ENCODE results near the gene ITFG1.
"Not testable (repeated sequence)": the region's sequence is repeated elsewhere in the genome, so short reads cannot be mapped to it uniquely, and the experiment has no call there.

ITFG1 gene

DNA sequence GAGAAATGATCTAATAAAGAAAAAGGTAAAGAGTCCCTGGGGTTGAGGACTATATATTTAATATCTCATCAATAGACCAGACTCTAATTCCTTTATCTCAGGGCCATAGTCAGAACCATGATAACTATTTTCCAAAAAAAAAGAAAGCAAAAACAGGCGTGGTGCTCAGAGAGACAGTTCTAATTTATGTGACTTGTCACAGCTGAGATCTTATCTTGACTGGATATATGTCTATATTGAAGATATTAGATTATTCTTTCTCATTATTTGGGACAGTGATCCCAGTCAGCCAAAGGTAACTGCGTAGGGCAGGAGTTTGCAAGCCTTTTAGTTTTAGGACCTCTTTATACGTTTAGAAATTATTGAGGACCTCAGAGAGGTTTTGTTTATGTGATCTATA, 52.4 kb downstream of the ITFG1 start:
- DNase-seq = no peak

DNA sequence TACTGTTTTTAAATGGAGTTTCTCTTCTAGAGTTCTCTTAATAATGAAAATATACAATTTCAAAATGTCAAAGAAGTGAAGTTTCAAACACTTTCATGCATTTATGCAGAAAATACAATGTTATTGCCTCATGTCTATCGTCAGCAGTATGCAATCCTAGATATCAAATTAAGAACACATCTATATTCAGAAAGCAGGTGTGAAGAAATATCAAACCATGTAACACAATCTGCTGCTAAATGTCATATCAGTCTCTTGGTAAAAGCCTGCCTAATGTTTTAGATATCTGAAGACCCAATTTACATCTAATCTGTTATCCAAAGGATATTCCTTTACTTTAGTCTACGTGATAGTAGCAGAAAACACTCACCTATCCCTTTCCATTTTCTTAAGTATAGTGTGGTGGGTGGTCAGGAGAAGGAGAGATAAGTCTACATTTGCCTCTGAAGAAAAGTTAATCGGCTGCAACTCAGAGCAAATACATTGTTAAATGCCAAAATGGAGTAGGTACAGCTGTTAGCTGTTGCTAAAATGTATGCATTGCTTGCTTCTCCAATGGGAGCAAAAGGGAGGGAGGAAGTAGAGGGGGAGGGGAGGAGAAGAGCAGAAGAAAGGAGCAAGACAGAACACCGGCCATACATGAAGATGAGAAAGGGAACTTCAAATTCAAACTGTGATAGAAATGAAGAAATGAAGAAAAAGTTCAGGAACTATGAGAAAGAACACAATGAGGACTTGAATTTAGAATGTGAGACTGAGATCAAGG, 64.9 kb downstream of the ITFG1 start:
- DNase-seq = no peak

DNA sequence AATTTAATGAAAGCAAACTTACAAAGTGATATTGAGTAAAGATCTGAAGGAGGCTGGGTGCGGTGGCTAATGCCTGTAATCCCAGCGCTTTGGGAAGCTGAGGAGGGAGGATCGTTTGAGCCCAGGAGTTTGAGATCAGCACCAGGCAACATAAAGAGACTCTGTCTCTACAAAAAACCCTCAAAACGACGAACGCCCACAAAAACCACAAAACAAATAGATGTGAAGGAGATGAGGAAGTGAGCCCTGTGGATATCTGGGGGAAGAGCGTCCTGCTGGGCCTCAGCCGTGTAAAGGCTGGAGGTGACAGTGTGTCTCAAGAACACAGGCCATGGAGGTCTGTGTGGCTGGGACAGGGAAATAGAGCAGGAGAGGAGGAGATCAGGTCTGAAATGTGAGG, 68.8 kb downstream of the ITFG1 start:
- no peak for DNase-seq

DNA sequence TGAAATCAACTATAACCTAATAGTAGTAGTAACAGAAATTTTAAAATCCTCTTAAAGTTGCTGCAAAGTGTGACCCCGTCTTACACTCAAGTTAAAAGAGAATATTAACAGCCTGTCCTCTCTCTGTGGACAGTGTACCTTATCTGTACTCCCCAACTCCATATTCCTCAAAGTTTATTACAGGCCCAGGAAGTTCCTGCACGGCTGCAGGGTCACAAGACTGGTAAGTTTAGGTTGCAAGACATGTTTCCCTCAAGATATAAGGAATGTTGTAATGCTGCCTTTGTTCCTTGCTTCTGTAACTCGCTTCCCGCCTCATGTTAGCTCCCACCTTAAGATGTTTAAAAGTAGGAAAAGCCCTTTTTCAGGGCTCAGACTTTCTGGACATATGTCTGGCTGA, 72.2 kb downstream of the ITFG1 start:
- no peak for DNase-seq

DNA sequence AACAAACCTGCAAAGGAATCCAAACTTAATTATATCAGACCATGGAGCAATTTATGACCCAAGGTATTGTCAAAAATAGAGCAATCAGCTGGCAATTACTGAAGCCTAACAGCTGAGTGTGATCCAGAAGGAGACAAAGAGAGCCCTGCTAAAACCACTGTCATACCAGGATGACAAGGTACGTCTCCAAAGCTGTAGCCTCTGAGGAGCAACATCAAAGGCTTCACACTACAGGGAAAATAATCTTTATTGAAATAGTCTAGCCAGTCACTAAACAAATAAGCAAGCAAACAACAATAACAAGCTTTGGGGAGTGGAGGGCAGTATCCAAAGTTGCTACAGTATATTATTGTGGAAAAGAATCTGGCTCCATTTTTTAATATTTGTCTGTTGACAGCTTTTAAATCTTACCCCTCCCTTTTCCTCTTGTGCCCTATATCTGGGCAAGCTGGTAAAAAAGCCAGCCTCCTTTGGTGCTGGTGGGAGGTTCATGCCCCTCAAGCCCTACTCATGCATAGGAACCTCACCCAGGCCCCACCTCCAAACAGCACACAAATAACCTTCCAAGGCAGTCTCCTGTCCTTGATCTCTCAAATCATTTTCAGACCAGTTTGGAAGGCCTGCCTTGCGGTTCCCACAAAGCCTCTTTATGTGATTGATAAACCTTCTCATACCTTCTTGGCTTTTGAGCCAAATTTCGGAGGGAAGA, 73.7 kb downstream of the ITFG1 start:
- no peak for DNase-seq

DNA sequence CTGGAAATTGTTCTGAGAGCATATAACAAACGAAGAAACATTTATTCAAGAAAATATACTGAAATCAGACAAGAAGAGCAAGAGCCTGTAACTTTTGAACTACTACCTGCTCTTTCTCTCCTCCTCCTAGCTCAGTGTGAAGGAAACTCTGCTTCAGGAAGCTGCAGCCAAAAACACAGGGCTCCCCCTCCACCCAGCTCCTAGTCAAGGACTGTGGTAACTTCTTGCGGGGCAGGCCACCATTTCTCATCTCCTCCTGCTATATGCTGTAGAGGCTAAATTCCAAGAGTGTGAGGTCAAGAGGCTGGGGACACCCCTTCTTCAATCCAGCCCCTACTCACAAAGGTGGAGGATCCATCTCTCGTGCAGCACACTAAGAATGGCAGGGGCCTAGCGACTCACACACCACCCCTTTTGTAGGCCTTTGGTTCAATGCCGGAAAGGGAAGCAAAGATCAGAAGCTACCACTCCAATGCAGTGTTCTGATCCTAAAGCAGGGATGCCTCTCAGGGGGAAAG, 74.6 kb downstream of the ITFG1 start:
- no peak for DNase-seq

DNA sequence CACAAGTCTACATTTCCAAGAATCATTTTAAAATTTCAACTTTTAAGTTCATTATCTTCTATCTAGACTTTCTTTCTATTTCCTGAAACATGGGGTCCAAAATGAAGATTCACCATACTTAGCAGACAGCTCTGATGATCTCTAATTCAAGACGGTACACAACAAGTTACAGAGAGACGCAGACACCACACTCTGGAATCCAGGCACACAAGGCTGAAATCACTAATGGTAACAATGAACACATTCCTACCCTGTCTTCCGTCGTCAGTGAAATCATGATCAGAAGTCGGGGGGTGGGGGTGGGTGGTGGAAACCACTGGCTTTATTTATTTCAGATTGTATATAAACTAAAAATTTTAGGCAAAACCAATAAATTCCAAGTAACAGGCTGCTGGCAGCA, 78.5 kb downstream of the ITFG1 start:
- no peak for DNase-seq

DNA sequence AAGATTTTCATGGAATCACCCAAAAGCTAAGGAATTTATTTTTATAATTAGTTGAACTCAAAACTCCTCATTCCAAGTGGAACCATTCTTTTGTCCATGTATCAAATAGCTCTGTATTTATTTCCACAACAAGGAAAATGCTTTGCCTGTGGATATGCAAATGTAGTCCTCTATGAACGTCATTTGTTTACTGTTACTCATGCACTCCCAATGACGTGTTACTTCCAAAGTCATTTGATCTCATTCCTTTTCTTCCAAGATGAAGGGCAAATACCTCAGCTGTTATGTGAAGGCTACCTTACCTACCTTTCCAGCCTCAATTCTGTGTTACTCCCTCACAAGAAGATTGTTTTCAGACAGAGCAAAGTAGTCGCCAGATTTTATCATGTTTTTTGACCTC, 83.7 kb downstream of the ITFG1 start:
- no peak for DNase-seq

- DNase-seq = no peak
These were observed 85.4 kb downstream of the ITFG1 start for GRCh38 chr16:47375423-47375822.

DNA sequence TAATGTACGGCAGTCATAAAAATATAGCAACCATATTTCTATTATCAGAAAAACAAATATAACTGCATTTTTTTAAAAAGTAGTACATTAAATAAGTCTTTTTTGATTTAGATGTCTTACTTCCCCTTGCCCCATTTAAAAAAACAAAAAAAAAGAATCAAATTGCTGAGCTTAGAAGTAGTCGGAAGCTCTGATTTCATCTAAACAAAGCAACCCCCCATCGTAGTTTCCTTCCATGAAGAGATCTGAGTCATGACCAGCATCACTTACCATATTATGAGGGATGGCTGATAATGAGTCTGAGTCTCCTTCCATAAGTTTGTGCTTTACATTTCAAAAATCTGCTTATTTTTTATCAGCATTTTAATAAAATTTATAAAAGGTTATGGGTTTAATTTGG, 86.2 kb downstream of the ITFG1 start:
- no peak for DNase-seq

GRCh38 chr16:47371271-47372014, 89.4 kb downstream of the ITFG1 start:
- no peak for DNase-seq

GRCh38 chr16:47370536-47370935, 90.3 kb downstream of the ITFG1 start:
- DNase-seq = no peak

GRCh38 chr16:47366228-47366627, 94.6 kb downstream of the ITFG1 start:
- no peak for DNase-seq

DNA sequence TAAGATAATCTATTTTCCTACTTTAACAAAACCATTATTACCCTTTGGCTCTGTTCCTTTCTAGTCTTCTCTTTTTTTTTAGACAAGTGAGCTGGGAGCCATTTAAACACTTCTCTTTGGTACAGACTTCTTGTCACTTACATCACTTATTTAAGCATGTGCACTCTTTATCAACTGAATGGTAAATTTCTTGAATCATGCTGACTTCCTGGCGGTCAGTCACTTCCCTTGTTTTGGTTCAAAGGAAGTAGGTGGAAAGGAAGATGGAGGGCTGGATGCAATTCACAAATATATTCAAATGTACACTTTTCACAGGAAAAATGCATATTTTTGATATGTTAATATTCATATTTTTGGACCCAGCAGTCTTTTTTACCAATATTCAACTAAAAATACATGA, 97.1 kb downstream of the ITFG1 start:
- no peak for DNase-seq

DNA sequence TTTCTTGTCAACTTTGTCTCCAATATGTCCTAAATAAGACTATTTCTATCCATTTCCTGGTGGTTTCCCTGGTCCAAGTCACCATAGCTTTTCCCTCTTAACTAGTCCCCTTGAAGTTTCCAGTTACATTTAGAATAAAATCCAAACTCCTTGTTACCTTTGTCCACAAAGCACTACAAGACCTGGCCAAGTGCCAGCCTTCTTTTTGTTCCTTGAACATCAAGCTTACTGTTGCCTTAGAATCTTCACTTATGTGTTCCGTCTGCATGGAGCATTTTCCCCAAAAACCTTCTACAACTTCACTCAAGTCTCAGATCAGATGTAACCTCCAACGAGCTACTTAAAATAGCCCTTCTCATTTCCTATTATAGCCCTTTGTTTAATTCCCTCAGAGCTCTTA, 101.4 kb downstream of the ITFG1 start:
- DNase-seq = no peak

GRCh38 chr16:47358816-47359215, 102.0 kb downstream of the ITFG1 start:
- no peak for DNase-seq

GRCh38 chr16:47349029-47349428, 111.8 kb downstream of the ITFG1 start:
- DNase-seq = not testable (repeated sequence)

DNA sequence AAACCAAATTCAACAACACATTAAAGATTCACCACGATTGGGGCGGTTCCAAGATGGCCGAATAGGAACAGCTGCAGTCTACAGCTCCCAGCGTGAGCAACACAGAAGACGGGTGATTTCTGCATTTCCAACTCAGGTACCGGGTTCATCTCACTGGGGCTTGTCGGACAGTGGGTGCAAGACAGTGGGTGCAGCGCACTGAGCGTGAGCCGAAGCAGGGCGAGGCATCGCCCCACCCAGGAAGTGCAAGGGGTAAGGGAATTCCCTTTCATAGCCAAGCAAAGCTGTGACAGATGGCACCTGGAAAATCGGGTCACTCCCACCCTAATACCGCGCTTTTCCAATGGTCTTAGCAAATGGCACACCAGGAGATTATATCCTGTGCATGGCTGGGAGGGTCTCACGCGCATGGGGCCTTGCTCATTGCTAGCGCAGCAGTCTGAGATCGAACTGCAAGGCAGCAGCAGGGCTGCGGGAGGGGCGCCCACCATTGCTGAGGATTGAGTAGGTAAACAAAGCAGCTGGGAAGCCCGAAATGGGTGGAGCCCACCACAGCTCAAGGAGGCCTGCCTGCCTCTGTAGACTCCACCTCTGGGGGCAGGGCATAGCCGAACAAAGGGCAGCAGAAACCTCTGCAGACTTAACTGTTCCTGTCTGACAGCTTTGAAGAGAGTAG, 113.7 kb downstream of the ITFG1 start:
- DNase-seq = not testable (repeated sequence)

GRCh38 chr16:47342055-47342454, 118.8 kb downstream of the ITFG1 start:
- no peak for DNase-seq

- DNase-seq = not testable (repeated sequence)
These were observed 130.3 kb downstream of the ITFG1 start for GRCh38 chr16:47330562-47330961.

DNA sequence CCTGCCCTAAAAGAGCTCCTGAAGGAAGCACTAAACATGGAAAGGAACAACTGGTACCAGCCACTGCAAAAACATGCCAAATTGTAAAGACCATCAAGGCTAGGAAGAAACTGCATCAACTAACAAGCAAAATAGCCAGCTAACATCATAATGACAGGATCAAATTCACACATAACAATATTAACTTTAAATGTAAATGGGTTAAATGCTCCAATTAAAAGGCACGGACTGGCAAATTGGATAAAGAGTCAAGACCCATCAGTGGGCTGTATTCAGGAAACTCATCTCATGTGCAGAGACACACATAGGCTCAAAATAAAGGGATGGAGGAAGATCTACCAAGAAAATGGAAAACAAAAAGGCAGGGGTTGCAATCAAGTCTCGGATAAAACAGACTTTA, 136.6 kb downstream of the ITFG1 start:
- DNase-seq = not testable (repeated sequence)

GRCh38 chr16:47323241-47323640, 137.6 kb downstream of the ITFG1 start:
- DNase-seq = no peak
